Inferior parietal cortex (tissue), 1 donor: ENCODE results near the gene ABCD1.

ENCODE experiments used
- DNase-seq: peaks from one replicate; pipeline ENCODE4 v3.0.0-alpha.2; 2016; ENCODE audit errors: extremely low spot score

ABCD1 gene

DNA sequence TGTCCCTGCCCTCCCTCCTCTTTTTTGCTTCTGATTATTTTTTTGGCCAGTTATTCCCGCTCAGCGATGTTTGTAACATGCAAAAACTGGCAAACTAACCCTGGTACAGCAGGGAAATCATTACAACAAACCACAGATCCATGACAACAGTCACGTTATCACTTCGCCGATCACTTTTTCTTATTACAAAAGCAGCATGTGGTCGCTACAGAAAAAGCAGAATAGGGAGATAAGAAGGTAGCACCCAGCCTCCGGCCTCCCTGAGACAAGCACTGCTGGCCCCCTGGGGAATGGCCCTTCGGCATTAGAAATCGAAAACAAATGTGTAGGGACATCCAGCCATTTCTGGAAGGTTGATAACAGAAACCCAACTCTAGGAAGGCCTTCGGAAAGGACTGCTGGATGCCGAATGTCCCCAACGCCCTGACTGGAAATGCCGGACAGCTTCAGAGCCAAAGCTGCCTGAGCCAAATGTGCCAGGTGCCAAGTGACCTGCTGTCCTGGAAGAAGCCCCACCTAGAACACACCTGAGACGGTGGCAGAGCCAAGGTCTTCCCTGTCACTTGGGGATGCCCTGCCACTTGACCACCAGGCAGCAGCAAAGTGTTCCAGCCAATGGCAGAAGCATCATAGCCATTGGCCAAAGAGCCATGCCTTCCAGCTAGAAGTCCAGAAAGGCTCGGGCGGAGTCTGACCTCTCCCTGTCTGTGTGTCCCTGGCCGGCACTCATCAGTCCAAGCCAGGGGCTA, 66.6 kb downstream of the ABCD1 start:
- DNase-seq = no peak

DNA sequence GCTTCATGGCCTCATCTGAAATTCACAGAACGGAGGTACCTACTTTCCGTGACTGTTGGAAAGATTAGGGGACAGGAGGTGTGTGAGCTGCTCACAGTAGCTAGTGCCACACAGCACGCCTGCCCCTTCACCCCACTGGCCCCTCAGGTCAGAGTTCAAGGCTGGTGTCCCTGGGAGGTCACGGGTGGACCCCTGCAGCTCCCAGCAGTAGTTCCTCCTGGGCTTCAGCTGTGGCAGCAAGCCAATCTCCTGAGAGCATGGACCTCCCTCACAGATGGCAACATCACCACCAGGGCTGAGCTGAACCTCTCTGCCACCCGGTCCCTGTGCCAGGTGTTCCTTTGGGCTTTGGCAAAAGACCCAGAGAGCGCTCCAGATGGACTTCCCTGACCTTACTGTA, 67.7 kb downstream of the ABCD1 start:
- no peak for DNase-seq

DNA sequence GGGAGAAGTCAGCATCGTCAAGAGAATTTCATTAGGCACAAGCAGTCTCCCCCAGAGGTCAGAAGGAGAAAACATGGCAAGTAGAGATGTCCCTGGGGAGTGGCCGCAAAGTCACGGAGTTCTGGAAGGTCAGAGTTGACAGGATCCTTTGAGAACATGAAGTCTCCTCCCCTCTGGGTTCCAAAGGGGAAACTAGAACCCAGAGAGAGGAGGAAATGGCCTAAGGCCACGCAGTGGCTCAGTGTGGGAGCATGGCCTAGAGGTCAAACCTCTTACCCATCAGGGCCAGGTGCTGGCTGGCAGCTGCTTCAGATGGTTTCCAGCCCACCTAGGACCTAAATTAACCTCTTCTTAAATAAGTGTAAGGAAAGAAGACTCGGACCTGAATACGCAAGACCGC, 68.6 kb downstream of the ABCD1 start:
- DNase-seq = no peak
